ENCODE data around the gene SPRED1.

The SPRED1 gene

GRCh38 chr15:38332711-38333110 is 80.1 kb downstream of the SPRED1 start:
- H3K36me3 ChIP-seq (ENCODE audit: control insufficient read depth, insufficient read depth, low read length), result no peaks in the 10 kb centered on the region
- WGBS, 2 experiments, result 91 to 100% methylated on average over 1 of the region's 1 CpG
- no peaks in the 10 kb centered on the region for H3K27me3 ChIP-seq (ENCODE audit: control insufficient read depth, insufficient read depth, low read length, poor library complexity, severe bottlenecking)
- H3K9me3 ChIP-seq (ENCODE audit: control insufficient read depth, low read length), result no peaks in the 10 kb centered on the region
- H3K27ac ChIP-seq (ENCODE audit: insufficient read depth, low read depth, low read length, poor library complexity, severe bottlenecking), result no peak overlapping the region
- peaks cover 4% of the 10 kb centered on the region for H3K4me1 ChIP-seq (ENCODE audit: control insufficient read depth, insufficient read depth, low read length)
- no peak overlapping the region for H3K4me3 ChIP-seq (ENCODE audit: insufficient read depth, low read depth, low read length)

GRCh38 chr15:38335116-38335515 is 82.5 kb downstream of the SPRED1 start:
- H3K4me1 ChIP-seq (ENCODE audit: control insufficient read depth, insufficient read depth, low read length), result peaks cover 4% of the 10 kb centered on the region
- H3K36me3 ChIP-seq (ENCODE audit: control insufficient read depth, insufficient read depth, low read length), result peaks cover 1% of the 10 kb centered on the region
- H3K27ac ChIP-seq (ENCODE audit: insufficient read depth, low read depth, low read length, poor library complexity, severe bottlenecking), result no peak overlapping the region
- no peak overlapping the region for H3K4me3 ChIP-seq (ENCODE audit: insufficient read depth, low read depth, low read length)
- no peaks in the 10 kb centered on the region for H3K27me3 ChIP-seq (ENCODE audit: control insufficient read depth, insufficient read depth, low read length, poor library complexity, severe bottlenecking)
- WGBS, 2 experiments, result 0% methylated on average over 1 of the region's 1 CpG
- H3K9me3 ChIP-seq (ENCODE audit: control insufficient read depth, low read length), result no peaks in the 10 kb centered on the region

GRCh38 chr15:38344351-38344750 is 91.7 kb downstream of the SPRED1 start:
- Histone ChIP-seq H3K4me1 (ENCODE audit: control insufficient read depth, insufficient read depth, low read length) (no peaks in the 10 kb centered on the region), H3K27me3 (ENCODE audit: control insufficient read depth, insufficient read depth, low read length, poor library complexity, severe bottlenecking) (no peaks in the 10 kb centered on the region), H3K9me3 (ENCODE audit: control insufficient read depth, low read length) (no peaks in the 10 kb centered on the region), H3K36me3 (ENCODE audit: control insufficient read depth, insufficient read depth, low read length) (peaks cover 4% of the 10 kb centered on the region), H3K4me3 (ENCODE audit: insufficient read depth, low read depth, low read length) (no peak overlapping the region), H3K27ac (ENCODE audit: insufficient read depth, low read depth, low read length, poor library complexity, severe bottlenecking) (no peak overlapping the region)
- WGBS, 2 experiments, result 91 to 95% methylated on average over 1 of the region's 2 CpGs

- Histone ChIP-seq H3K36me3 (ENCODE audit: control insufficient read depth, insufficient read depth, low read length) (peaks cover 17% of the 10 kb centered on the region), H3K27ac (ENCODE audit: insufficient read depth, low read depth, low read length, poor library complexity, severe bottlenecking) (no peak overlapping the region), H3K4me3 (ENCODE audit: insufficient read depth, low read depth, low read length) (no peak overlapping the region), H3K9me3 (ENCODE audit: control insufficient read depth, low read length) (no peaks in the 10 kb centered on the region), H3K27me3 (ENCODE audit: control insufficient read depth, insufficient read depth, low read length, poor library complexity, severe bottlenecking) (no peaks in the 10 kb centered on the region), H3K4me1 (ENCODE audit: control insufficient read depth, insufficient read depth, low read length) (no peaks in the 10 kb centered on the region)
- WGBS, 2 experiments, result 99 to 100% methylated on average over 2 to 3 of the region's 3 CpGs
Measured at GRCh38 chr15:38349251-38349650, 96.6 kb downstream of the SPRED1 start.

GRCh38 chr15:38351466-38351865 is 98.8 kb downstream of the SPRED1 start:
- H3K36me3 ChIP-seq (ENCODE audit: control insufficient read depth, insufficient read depth, low read length), result peaks cover 17% of the 10 kb centered on the region

GRCh38 chr15:38354315-38354929 is 101.8 kb downstream of the SPRED1 start:
- Histone ChIP-seq H3K9me3 (ENCODE audit: control insufficient read depth, low read length) (no peaks in the 10 kb centered on the region), H3K4me1 (ENCODE audit: control insufficient read depth, insufficient read depth, low read length) (no peaks in the 10 kb centered on the region), H3K36me3 (ENCODE audit: control insufficient read depth, insufficient read depth, low read length) (peaks cover 17% of the 10 kb centered on the region), H3K4me3 (ENCODE audit: insufficient read depth, low read depth, low read length) (no peak overlapping the region), H3K27me3 (ENCODE audit: control insufficient read depth, insufficient read depth, low read length, poor library complexity, severe bottlenecking) (no peaks in the 10 kb centered on the region), H3K27ac (ENCODE audit: insufficient read depth, low read depth, low read length, poor library complexity, severe bottlenecking) (no peak overlapping the region)
- 60 to 74% methylated on average over 2 to 3 of the region's 3 CpGs for WGBS, 2 experiments

More at GRCh38 chr15:38351466-38351865, 98.8 kb downstream of the SPRED1 start:
- H3K4me1 ChIP-seq (ENCODE audit: control insufficient read depth, insufficient read depth, low read length), result no peaks in the 10 kb centered on the region
- H3K27ac ChIP-seq (ENCODE audit: insufficient read depth, low read depth, low read length, poor library complexity, severe bottlenecking), result no peak overlapping the region
- no peaks in the 10 kb centered on the region for H3K27me3 ChIP-seq (ENCODE audit: control insufficient read depth, insufficient read depth, low read length, poor library complexity, severe bottlenecking)
- no peak overlapping the region for H3K4me3 ChIP-seq (ENCODE audit: insufficient read depth, low read depth, low read length)
- WGBS, 2 experiments, result 96% methylated on average over 8 of the region's 8 CpGs
- H3K9me3 ChIP-seq (ENCODE audit: control insufficient read depth, low read length), result no peaks in the 10 kb centered on the region

- Histone ChIP-seq H3K27ac (ENCODE audit: insufficient read depth, low read depth, low read length, poor library complexity, severe bottlenecking) (no peak overlapping the region), H3K4me3 (ENCODE audit: insufficient read depth, low read depth, low read length) (no peak overlapping the region), H3K27me3 (ENCODE audit: control insufficient read depth, insufficient read depth, low read length, poor library complexity, severe bottlenecking) (no peaks in the 10 kb centered on the region), H3K36me3 (ENCODE audit: control insufficient read depth, insufficient read depth, low read length) (no peaks in the 10 kb centered on the region), H3K9me3 (ENCODE audit: control insufficient read depth, low read length) (no peaks in the 10 kb centered on the region), H3K4me1 (ENCODE audit: control insufficient read depth, insufficient read depth, low read length) (no peaks in the 10 kb centered on the region)
- 81 to 91% methylated on average over 2 to 3 of the region's 3 CpGs for WGBS, 2 experiments
Measured at GRCh38 chr15:38362355-38362754, 109.7 kb downstream of the SPRED1 start.

- no peaks in the 10 kb centered on the region for H3K27me3 ChIP-seq (ENCODE audit: control insufficient read depth, insufficient read depth, low read length, poor library complexity, severe bottlenecking)
- H3K36me3 ChIP-seq (ENCODE audit: control insufficient read depth, insufficient read depth, low read length), result no peaks in the 10 kb centered on the region
- 90 to 96% methylated on average over 2 of the region's 2 CpGs for WGBS, 2 experiments
- H3K4me1 ChIP-seq (ENCODE audit: control insufficient read depth, insufficient read depth, low read length), result no peaks in the 10 kb centered on the region
- H3K9me3 ChIP-seq (ENCODE audit: control insufficient read depth, low read length), result no peaks in the 10 kb centered on the region
- no peak overlapping the region for H3K27ac ChIP-seq (ENCODE audit: insufficient read depth, low read depth, low read length, poor library complexity, severe bottlenecking)
- H3K4me3 ChIP-seq (ENCODE audit: insufficient read depth, low read depth, low read length), result no peak overlapping the region
Measured at GRCh38 chr15:38367476-38367875, 114.8 kb downstream of the SPRED1 start.

- Histone ChIP-seq H3K27ac (ENCODE audit: insufficient read depth, low read depth, low read length, poor library complexity, severe bottlenecking) (no peak overlapping the region), H3K4me1 (ENCODE audit: control insufficient read depth, insufficient read depth, low read length) (no peaks in the 10 kb centered on the region), H3K27me3 (ENCODE audit: control insufficient read depth, insufficient read depth, low read length, poor library complexity, severe bottlenecking) (no peaks in the 10 kb centered on the region), H3K36me3 (ENCODE audit: control insufficient read depth, insufficient read depth, low read length) (no peaks in the 10 kb centered on the region), H3K4me3 (ENCODE audit: insufficient read depth, low read depth, low read length) (no peak overlapping the region), H3K9me3 (ENCODE audit: control insufficient read depth, low read length) (no peaks in the 10 kb centered on the region)
- WGBS, 2 experiments, result 77 to 80% methylated on average over 3 to 4 of the region's 4 CpGs
Measured at GRCh38 chr15:38369936-38370478, 117.4 kb downstream of the SPRED1 start.

GRCh38 chr15:38373016-38373415 is 120.4 kb downstream of the SPRED1 start:
- Histone ChIP-seq H3K27ac (ENCODE audit: insufficient read depth, low read depth, low read length, poor library complexity, severe bottlenecking) (no peak overlapping the region), H3K36me3 (ENCODE audit: control insufficient read depth, insufficient read depth, low read length) (no peaks in the 10 kb centered on the region), H3K27me3 (ENCODE audit: control insufficient read depth, insufficient read depth, low read length, poor library complexity, severe bottlenecking) (no peaks in the 10 kb centered on the region), H3K4me3 (ENCODE audit: insufficient read depth, low read depth, low read length) (no peak overlapping the region), H3K9me3 (ENCODE audit: control insufficient read depth, low read length) (no peaks in the 10 kb centered on the region), H3K4me1 (ENCODE audit: control insufficient read depth, insufficient read depth, low read length) (no peaks in the 10 kb centered on the region)
- WGBS, 2 experiments, result 79 to 97% methylated on average over 3 to 4 of the region's 4 CpGs

Data from ectodermal cell (in vitro differentiated cells).